ENCODE results near the gene PAGE4. TPM values are rescaled to one million over a fixed set of nuclear protein-coding genes. Genes with fewer than 3 reads are reported as not detected.

PAGE4 gene
- total RNA-seq, 2 experiments from 2014 or later, result not detected

- no peaks in the 10 kb centered on the region for H3K9me2 ChIP-seq (ENCODE audit: insufficient read depth, low read length)
- no peaks in the 10 kb centered on the region for H3K36me3 ChIP-seq (ENCODE audit: insufficient read depth, low read length)
- no peaks in the 10 kb centered on the region for H3K9me3 ChIP-seq (ENCODE audit: low read length)
- CTCF ChIA-PET (ENCODE audit: unreplicated experiment), result no interaction called here
- no peak for TF ChIP-seq CTCF (conservative IDR thresholded peaks at IDR 0.05; ENCODE audit: low read length)
- TF ChIP-seq EZH2phosphoT487 (IDR thresholded peaks at IDR 0.05; ENCODE audit: borderline replicate concordance, low read depth, low read length), result no peak
- BruUV-seq (replicated peaks), result no TSS peak
- no peak overlapping the region for H3K4me2 ChIP-seq (ENCODE audit: low read length)
- POLR2A ChIA-PET, result no interaction called here
- DNase-seq (ENCODE audit: low spot score), result no peak
- intact Hi-C loops (cut with micrococcal nuclease; ENCODE audit: unreplicated experiment), result no loop called here
- H3K79me2 ChIP-seq (ENCODE audit: insufficient read depth, low read depth, low read length), result no peaks in the 10 kb centered on the region
- H3K4me3 ChIP-seq (ENCODE audit: low read depth, low read length, poor library complexity, severe bottlenecking), result no peak overlapping the region
- H3K4me1 ChIP-seq (ENCODE audit: insufficient read depth, low read length, poor library complexity, severe bottlenecking), result no peaks in the 10 kb centered on the region
- no peak overlapping the region for H3K27ac ChIP-seq (ENCODE audit: low read depth, low read length, poor library complexity, severe bottlenecking)
- no peaks in the 10 kb centered on the region for H4K20me1 ChIP-seq (ENCODE audit: insufficient read depth, low read length)
- H2AFZ ChIP-seq (ENCODE audit: low read length), result no peak overlapping the region
These were observed 20.9 kb downstream of the PAGE4 start for GRCh38 chrX:49850028-49850427.

- Histone ChIP-seq H3K4me3 (ENCODE audit: low read depth, low read length, poor library complexity, severe bottlenecking) (no peak overlapping the region), H3K9me2 (ENCODE audit: insufficient read depth, low read length) (no peaks in the 10 kb centered on the region), H3K79me2 (ENCODE audit: insufficient read depth, low read depth, low read length) (no peaks in the 10 kb centered on the region), H3K27ac (ENCODE audit: low read depth, low read length, poor library complexity, severe bottlenecking) (no peak overlapping the region), H3K4me2 (ENCODE audit: low read length) (no peak overlapping the region), H4K20me1 (ENCODE audit: insufficient read depth, low read length) (no peaks in the 10 kb centered on the region), H3K36me3 (ENCODE audit: insufficient read depth, low read length) (no peaks in the 10 kb centered on the region), H2AFZ (ENCODE audit: low read length) (no peak overlapping the region), H3K9me3 (ENCODE audit: low read length) (no peaks in the 10 kb centered on the region), H3K4me1 (ENCODE audit: insufficient read depth, low read length, poor library complexity, severe bottlenecking) (no peaks in the 10 kb centered on the region)
- BruUV-seq (replicated peaks), result no TSS peak
- TF ChIP-seq CTCF (conservative IDR thresholded peaks at IDR 0.05; ENCODE audit: low read length), result no peak
- TF ChIP-seq EZH2phosphoT487 (IDR thresholded peaks at IDR 0.05; ENCODE audit: borderline replicate concordance, low read depth, low read length), result no peak
- CTCF ChIA-PET (ENCODE audit: unreplicated experiment), result no interaction called here
- POLR2A ChIA-PET, result no interaction called here
- DNase-seq (ENCODE audit: low spot score), result no peak
- intact Hi-C loops (cut with micrococcal nuclease; ENCODE audit: unreplicated experiment), result no loop called here
These were observed 24.6 kb downstream of the PAGE4 start for GRCh38 chrX:49853661-49854060.

GRCh38 chrX:49856819-49857218 is 27.7 kb downstream of the PAGE4 start:
- intact Hi-C loops (cut with micrococcal nuclease; ENCODE audit: unreplicated experiment), result no loop called here
- ChIA-PET CTCF (ENCODE audit: unreplicated experiment) (no interaction called here), POLR2A (no interaction called here)
- no peak for DNase-seq (ENCODE audit: low spot score)
- no peak overlapping the region for H3K4me2 ChIP-seq (ENCODE audit: low read length)
- no peaks in the 10 kb centered on the region for H3K36me3 ChIP-seq (ENCODE audit: insufficient read depth, low read length)
- BruUV-seq (replicated peaks), result no TSS peak
- TF ChIP-seq EZH2phosphoT487 (IDR thresholded peaks at IDR 0.05; ENCODE audit: borderline replicate concordance, low read depth, low read length) (no peak), CTCF (conservative IDR thresholded peaks at IDR 0.05; ENCODE audit: low read length) (no peak)
- H3K27ac ChIP-seq (ENCODE audit: low read depth, low read length, poor library complexity, severe bottlenecking), result no peak overlapping the region
- no peak overlapping the region for H3K4me3 ChIP-seq (ENCODE audit: low read depth, low read length, poor library complexity, severe bottlenecking)
- H3K4me1 ChIP-seq (ENCODE audit: insufficient read depth, low read length, poor library complexity, severe bottlenecking), result no peaks in the 10 kb centered on the region
- no peaks in the 10 kb centered on the region for H4K20me1 ChIP-seq (ENCODE audit: insufficient read depth, low read length)
- no peaks in the 10 kb centered on the region for H3K9me2 ChIP-seq (ENCODE audit: insufficient read depth, low read length)
- no peaks in the 10 kb centered on the region for H3K9me3 ChIP-seq (ENCODE audit: low read length)
- no peak overlapping the region for H2AFZ ChIP-seq (ENCODE audit: low read length)
- no peaks in the 10 kb centered on the region for H3K79me2 ChIP-seq (ENCODE audit: insufficient read depth, low read depth, low read length)
